HTR-8/SVneo (cell line): ENCODE data around the gene RBFOX1.

Experiments
- DNase-seq: peaks from one replicate; pipeline ENCODE4 v3.0.0; 2011; ENCODE audit warnings: low spot score, mixed read lengths; ENCODE audit not compliant: insufficient read length
- FAIRE-seq: peaks from 2 replicates; lab custom pipeline; 2011; peaks lifted over from hg19 to GRCh38; lab: Jason Lieb, UNC

RBFOX1 gene

GRCh38 chr16:7716660-7717550 lies 384.3 kb downstream of the RBFOX1 start:
- FAIRE-seq: no peak

GRCh38 chr16:7722761-7723160 lies 390.1 kb downstream of the RBFOX1 start:
- no peak for DNase-seq

More at GRCh38 chr16:7716660-7717550, 384.3 kb downstream of the RBFOX1 start:
- DNase-seq: no peak

GRCh38 chr16:7731141-7731540 lies 398.5 kb downstream of the RBFOX1 start:
- DNase-seq (no peak), FAIRE-seq (no peak)

More at GRCh38 chr16:7722761-7723160, 390.1 kb downstream of the RBFOX1 start:
- no peak for FAIRE-seq

DNA sequence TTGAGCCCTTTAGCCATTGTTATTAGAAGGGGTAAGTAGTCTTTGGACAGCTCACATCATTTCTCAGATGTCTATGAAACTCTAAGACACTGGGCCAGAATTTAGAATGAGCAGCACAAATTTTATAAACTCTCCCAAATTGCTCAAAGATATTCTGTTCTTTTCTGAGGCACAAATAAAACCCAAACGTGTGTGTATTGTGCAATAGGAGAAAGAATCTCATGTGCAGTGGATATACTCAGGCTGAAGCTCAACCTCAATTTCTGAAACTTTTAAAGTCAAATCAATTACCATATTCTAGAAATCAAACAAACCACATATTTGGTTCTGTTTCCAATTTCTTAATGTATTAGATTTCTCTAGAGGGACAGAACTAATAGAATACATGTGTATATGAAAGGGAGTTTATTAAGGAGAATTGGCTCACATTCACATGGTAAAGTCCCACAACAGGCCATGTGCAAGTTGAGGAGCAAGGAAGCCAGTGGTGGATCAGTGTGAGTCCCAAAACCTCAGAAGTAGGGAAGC lies 403.6 kb downstream of the RBFOX1 start:
- DNase-seq (no peak), FAIRE-seq (no peak)

- DNase-seq (no peak), FAIRE-seq (no peak)
Observed at GRCh38 chr16:7742626-7743025, 410.0 kb downstream of the RBFOX1 start.

- FAIRE-seq (no peak), DNase-seq (no peak)
Observed at GRCh38 chr16:7744546-7745264, 412.1 kb downstream of the RBFOX1 start.

GRCh38 chr16:7745276-7745675 lies 412.6 kb downstream of the RBFOX1 start:
- FAIRE-seq (no peak), DNase-seq (no peak)

DNA sequence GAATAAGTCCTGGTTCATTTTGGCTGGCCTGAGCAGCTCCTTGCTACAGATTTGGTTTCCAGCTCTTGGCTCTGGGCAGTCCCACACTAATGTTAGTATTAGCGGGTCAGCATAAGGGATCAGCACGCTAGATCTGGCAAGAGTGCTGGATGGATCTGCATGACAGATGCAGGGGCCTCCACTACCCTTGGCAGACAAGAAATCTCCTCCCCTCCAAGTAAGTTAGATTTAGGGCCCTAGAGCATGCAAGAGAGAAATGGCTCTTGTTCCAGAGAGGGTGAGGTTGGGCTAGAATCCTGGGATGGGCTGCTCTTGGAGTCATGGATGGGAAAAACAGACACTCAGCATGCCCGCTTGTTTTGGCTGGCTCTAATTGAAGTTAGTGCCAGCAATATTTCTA lies 414.3 kb downstream of the RBFOX1 start:
- FAIRE-seq (no peak), DNase-seq (no peak)

- DNase-seq (no peak), FAIRE-seq (no peak)
Observed at GRCh38 chr16:7748522-7748921, 415.9 kb downstream of the RBFOX1 start.

DNA sequence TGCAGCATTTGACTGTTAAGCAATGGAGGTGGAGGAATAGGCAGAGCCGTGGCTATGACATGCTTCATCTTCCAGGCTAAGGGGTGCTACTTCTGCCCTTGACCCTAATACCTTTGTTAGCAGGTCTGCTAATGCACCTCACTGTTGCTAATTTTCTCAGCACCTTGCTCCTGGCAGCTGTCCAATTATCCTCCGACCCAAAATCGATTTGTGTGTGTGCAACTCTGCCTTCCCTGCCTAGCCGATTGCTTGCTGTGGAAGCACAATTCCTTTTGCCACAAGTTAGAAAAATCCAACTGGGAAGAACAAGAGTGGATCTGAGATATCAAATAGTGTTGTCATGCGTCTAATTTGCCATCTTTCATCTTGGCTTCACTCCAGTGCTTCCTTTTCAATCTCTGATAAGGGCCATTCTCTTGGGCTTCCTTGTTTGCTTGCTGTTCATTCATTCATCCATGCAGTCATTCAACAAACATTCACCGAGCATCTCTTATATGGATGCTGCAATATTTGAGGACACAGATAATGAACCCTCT lies 422.8 kb downstream of the RBFOX1 start:
- no peak for FAIRE-seq
- DNase-seq: no peak
